HFFc6 (cell line): ENCODE results near the gene PLXNA4. TPM values are rescaled to one million over a fixed set of nuclear protein-coding genes. Genes with fewer than 3 reads are reported as not detected.

Source experiments
- DNase-seq: peaks from one replicate; pipeline ENCODE4 v3.0.0-alpha.2; 2018
- H3K27ac Mint-ChIP-seq: 2 replicates; pipeline ENCODE4 v1.8.0; 2020; ENCODE audit warnings: mild to moderate bottlenecking, mixed read lengths
- H3K27me3 Mint-ChIP-seq: 2 replicates; pipeline ENCODE4 v1.8.0; 2021; ENCODE audit warnings: mild to moderate bottlenecking, moderate library complexity, mixed read lengths; ENCODE audit not compliant: insufficient read depth
- H3K36me3 Mint-ChIP-seq: 2 replicates; pipeline ENCODE4 v1.8.0; 2021; ENCODE audit warnings: low read depth, mixed read lengths
- H3K4me1 Mint-ChIP-seq: 2 replicates; pipeline ENCODE4 v1.8.0; 2020; ENCODE audit warnings: low read depth, mixed read lengths
- H3K4me3 Mint-ChIP-seq: 2 replicates; pipeline ENCODE4 v1.8.0; 2020; ENCODE audit warnings: mild to moderate bottlenecking, moderate library complexity, mixed read lengths
- H3K9me3 Mint-ChIP-seq: 2 replicates; pipeline ENCODE4 v1.8.0; 2020; ENCODE audit warnings: mild to moderate bottlenecking, mixed read lengths
- total RNA-seq, 6 experiments: library from RNA; stranded (reverse); fragmentation: NEBNext Ultra II Directional; extraction: Animal tissue kit (Norgen Biotek cat#: 25700); gene quantifications; 2 replicates in 1 of 6; 3 replicates in 5 of 6; pipeline ENCODE4 v1.2.3, GENCODE V29; 2021
- TF ChIP-seq, protein P1 (sequence below): fragments of 200-600 bp; sonication (generic); IDR thresholded peaks from 2 replicates; pipeline ENCODE4 v1.5.0; 2021; ENCODE audit warnings: antibody characterized with exemption, mild to moderate bottlenecking

Gene PLXNA4
- total RNA-seq, 6 experiments from 2014 or later: 0.02 to 0.14 (median 0.05) TPM; not detected in 2

DNA sequence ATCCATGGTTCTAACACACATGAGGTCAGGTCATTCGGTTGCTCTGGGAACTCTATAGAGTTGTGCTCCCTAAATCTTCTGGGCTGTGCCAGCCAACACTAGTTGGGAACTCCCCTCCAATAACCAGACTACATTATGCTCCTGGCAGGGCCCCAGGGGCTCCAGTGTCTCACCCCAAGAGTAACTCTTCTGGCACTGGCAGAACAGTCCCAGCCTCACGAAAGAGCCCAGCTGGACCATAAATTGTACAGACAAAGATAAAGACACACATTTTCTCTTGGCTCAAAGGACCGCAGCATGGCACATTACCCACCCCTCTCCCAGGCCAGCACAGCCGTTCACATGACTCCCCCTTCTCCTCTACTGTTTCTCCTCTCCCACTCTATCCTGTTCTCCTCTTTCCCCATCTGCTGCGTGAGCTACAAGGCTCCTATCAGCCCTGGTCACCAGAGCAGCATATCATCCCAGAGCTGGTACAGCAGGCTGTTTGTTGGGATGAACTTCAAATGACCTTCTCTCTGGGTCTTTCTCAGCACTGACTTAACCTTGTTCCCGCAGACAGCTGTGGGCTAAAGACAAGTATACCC is 230.6 kb downstream of the PLXNA4 start:
- peaks cover 26% of the 10 kb centered on the region for H3K27me3 Mint-ChIP-seq
- no peaks in the 10 kb centered on the region for H3K9me3 Mint-ChIP-seq
- TF ChIP-seq, protein P1, sequence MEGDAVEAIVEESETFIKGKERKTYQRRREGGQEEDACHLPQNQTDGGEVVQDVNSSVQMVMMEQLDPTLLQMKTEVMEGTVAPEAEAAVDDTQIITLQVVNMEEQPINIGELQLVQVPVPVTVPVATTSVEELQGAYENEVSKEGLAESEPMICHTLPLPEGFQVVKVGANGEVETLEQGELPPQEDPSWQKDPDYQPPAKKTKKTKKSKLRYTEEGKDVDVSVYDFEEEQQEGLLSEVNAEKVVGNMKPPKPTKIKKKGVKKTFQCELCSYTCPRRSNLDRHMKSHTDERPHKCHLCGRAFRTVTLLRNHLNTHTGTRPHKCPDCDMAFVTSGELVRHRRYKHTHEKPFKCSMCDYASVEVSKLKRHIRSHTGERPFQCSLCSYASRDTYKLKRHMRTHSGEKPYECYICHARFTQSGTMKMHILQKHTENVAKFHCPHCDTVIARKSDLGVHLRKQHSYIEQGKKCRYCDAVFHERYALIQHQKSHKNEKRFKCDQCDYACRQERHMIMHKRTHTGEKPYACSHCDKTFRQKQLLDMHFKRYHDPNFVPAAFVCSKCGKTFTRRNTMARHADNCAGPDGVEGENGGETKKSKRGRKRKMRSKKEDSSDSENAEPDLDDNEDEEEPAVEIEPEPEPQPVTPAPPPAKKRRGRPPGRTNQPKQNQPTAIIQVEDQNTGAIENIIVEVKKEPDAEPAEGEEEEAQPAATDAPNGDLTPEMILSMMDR: no peak
- H3K4me1 Mint-ChIP-seq: no peaks in the 10 kb centered on the region
- no peak overlapping the region for H3K27ac Mint-ChIP-seq
- H3K36me3 Mint-ChIP-seq: no peaks in the 10 kb centered on the region
- no peak overlapping the region for H3K4me3 Mint-ChIP-seq
- DNase-seq: no peak

DNA sequence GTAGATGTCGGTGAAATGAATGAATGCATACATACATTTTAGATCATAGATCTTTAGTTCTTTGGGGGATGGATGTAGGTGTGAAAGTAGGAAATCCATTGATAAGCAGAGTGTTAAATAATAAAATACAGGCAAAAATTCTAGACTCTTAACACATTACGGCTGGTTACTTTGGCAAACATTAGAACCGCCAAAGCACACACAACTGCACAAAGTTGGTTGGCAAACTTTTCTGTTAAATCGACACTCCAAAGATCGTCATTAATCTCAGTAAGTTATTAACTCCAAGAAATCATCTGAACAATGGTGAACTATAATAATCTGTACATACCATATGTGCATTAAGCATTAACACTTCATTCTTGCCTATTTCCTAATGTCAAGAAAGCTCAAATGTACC is 231.2 kb downstream of the PLXNA4 start:
- Mint-ChIP-seq H3K27me3 (peaks cover 23% of the 10 kb centered on the region), H3K27ac (no peak overlapping the region), H3K4me3 (no peak overlapping the region), H3K4me1 (no peaks in the 10 kb centered on the region), H3K9me3 (no peaks in the 10 kb centered on the region), H3K36me3 (no peaks in the 10 kb centered on the region)
- TF ChIP-seq, protein P1: no peak
- no peak for DNase-seq

DNA sequence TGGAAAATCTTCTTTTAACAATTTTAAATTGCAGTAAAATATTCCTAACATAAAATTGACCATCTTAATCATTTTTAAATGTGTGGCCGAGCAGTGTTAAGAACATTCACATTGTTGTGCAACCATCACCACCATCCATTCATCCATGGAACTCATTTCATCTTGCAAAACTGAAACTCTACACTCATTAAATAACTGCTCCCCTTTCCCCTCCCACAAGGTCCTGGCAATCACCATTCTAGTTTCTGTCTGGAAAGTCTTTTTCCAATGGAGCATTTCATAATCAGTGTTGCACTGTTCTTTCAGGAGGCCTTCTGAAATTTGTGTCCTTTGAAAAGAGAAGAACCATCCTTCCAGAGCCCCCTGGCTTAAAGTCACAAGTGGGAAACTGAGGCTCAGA is 233.1 kb downstream of the PLXNA4 start:
- DNase-seq: no peak
- TF ChIP-seq, protein P1: no peak
- Mint-ChIP-seq H3K27ac (no peak overlapping the region), H3K36me3 (no peaks in the 10 kb centered on the region), H3K4me3 (no peak overlapping the region), H3K27me3 (peaks cover 27% of the 10 kb centered on the region), H3K4me1 (no peaks in the 10 kb centered on the region), H3K9me3 (no peaks in the 10 kb centered on the region)

DNA sequence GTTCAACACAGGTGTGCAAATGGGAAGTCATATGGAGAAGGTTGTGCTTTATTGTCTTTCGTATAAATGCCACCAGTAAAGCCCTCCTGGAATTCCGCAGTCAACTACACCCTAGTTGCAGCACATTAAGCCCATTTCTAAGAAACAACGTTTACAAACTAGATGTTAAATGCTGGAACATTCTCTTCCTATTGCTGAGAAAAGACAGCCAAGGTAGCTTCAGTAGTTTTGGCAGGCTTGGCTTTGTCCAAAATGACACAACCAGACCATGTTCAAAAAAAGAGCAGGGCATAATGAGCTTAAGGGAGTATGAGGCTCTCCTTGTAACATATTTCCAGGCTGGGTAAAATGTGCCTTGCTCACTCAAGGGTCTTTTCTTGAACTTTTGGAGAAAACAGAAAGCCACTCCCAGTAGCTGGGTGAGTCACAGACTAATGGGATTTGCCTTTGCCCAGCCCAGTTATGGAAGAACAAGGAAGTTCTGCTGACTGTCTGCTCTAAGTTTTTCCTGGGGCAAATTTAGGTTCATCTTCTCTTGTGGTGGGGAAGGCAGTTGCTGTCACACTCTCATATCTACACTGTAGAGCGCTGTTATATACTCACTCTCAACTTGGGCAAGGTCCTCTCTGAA is 238.7 kb downstream of the PLXNA4 start:
- Mint-ChIP-seq H3K27me3 (peaks cover 23% of the 10 kb centered on the region), H3K36me3 (no peaks in the 10 kb centered on the region), H3K27ac (no peak overlapping the region), H3K4me3 (no peak overlapping the region), H3K9me3 (no peaks in the 10 kb centered on the region), H3K4me1 (no peaks in the 10 kb centered on the region)
- TF ChIP-seq, protein P1: no peak
- no peak for DNase-seq

DNA sequence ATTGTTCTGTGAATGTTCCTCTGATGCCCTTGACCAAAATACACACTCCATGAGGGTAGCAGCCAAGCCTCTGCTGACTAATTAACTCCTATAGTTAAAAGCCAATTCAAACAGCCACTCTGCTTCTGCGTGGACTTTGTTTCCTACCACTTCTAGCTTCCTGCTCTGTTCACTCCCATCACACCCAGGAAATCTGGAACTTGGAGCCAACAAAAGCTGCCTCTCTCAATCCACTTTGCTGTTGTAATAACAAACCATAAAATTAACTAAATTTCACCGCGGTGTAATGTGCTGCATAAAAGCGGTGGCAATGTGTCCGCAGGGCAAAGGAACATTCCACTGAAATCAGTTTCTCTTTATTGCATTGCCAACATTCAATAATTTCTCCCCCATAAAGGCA is 239.5 kb downstream of the PLXNA4 start:
- Mint-ChIP-seq H3K36me3 (no peaks in the 10 kb centered on the region), H3K9me3 (no peaks in the 10 kb centered on the region), H3K4me1 (no peaks in the 10 kb centered on the region), H3K4me3 (no peak overlapping the region), H3K27ac (no peak overlapping the region), H3K27me3 (peaks cover 28% of the 10 kb centered on the region)
- DNase-seq: no peak
- TF ChIP-seq, protein P1: no peak
